Activated CD4-positive, alpha-beta T cell treated with anti-CD3 and anti-CD28 coated beads, Interleukin-2, amount 10 ng/mL, durations not matched to agents 24 days and 14 days (primary cell): Measurements from ENCODE around the gene DPP9. TPM values are rescaled to one million over a fixed set of nuclear protein-coding genes. Genes with fewer than 3 reads are reported as not detected.
A peak's percentile ranks its signal among the peaks of the same experiment; 100 is the strongest.

Experiments used
- DNase-seq: peaks from one replicate; pipeline ENCODE4 v3.0.0; 2022
- H3K27ac Mint-ChIP-seq: one replicate; pipeline ENCODE4 v1.8.0; 2022; ENCODE audit warnings: mild to moderate bottlenecking, mixed read lengths
- H3K27me3 Mint-ChIP-seq: one replicate; pipeline ENCODE4 v1.8.0; 2022; ENCODE audit warnings: mixed read lengths
- H3K36me3 Mint-ChIP-seq: one replicate; pipeline ENCODE4 v1.8.0; 2022; ENCODE audit warnings: low read depth, mild to moderate bottlenecking, mixed read lengths
- H3K4me1 Mint-ChIP-seq: one replicate; pipeline ENCODE4 v1.8.0; 2021; ENCODE audit warnings: mixed read lengths
- H3K4me3 Mint-ChIP-seq: one replicate; pipeline ENCODE4 v1.8.0; 2022; ENCODE audit warnings: mild to moderate bottlenecking, moderate library complexity, mixed read lengths
- H3K9me3 Mint-ChIP-seq: one replicate; pipeline ENCODE4 v1.8.0; 2021; ENCODE audit warnings: mixed read lengths
- intact Hi-C: fragments of 100-400 bp; cut with micrococcal nuclease; formaldehyde crosslinking; loops from one replicate; pipeline ENCODE4 v1.15.1; 2023
- total RNA-seq: library from RNA; stranded (reverse); gene quantifications from 2 replicates; pipeline ENCODE4 v1.2.3, GENCODE V29; 2022

DPP9 gene
- total RNA-seq, 1 donor from 2014 or later, result 95.9 TPM

DNA sequence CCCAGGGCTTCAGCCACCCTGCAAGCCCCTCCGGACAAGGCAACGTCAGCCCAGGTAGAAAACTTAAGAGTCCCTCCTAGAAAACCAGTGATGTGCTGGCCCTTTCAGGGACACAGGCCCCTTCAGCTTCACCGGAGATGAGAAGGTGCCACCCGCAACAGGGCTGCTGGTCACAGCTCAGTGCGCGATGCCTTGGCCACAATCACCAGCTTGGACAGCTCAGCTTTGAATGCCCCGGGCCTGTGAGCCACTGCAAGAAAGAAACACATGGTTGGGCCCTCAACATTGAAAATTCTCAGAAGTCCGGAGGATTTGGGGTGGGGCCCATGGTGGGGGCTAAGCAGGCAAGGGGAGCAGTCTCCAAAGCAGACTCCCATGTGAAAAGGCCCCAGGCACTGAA is 65.8 kb downstream of the DPP9 start:
- Mint-ChIP-seq H3K27me3 (no peaks in the 10 kb centered on the region), H3K4me1 (peaks cover 8% of the 10 kb centered on the region), H3K9me3 (no peaks in the 10 kb centered on the region), H3K27ac (no peak overlapping the region), H3K4me3 (no peak overlapping the region), H3K36me3 (peaks cover 39% of the 10 kb centered on the region)
- intact Hi-C loops, result no loop called here
- no peak for DNase-seq

DNA sequence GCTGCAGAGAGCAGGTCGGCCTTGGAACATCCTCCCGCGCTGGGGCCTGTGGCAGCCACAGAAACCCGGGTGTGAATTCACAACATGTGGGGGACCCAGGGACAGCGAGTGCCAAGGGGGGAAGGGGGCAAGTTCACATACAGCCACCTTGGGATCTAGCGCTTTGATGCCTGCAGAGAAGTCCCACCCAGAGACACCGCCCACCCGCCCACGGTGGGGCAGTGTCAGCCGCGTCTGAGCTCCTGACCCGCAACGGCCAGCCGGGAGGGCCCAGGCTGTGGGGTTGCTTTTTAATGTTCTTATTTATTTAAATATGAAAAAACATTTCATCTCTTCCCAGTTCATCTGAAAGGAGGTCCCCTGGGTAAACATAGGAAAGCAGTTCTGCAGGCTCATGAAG is 66.4 kb downstream of the DPP9 start:
- Mint-ChIP-seq H3K4me3 (no peak overlapping the region), H3K27me3 (no peaks in the 10 kb centered on the region), H3K36me3 (peaks cover 36% of the 10 kb centered on the region), H3K9me3 (no peaks in the 10 kb centered on the region), H3K4me1 (peaks cover 8% of the 10 kb centered on the region), H3K27ac (no peak overlapping the region)
- no peak for DNase-seq
- intact Hi-C loops, result no loop called here

DNA sequence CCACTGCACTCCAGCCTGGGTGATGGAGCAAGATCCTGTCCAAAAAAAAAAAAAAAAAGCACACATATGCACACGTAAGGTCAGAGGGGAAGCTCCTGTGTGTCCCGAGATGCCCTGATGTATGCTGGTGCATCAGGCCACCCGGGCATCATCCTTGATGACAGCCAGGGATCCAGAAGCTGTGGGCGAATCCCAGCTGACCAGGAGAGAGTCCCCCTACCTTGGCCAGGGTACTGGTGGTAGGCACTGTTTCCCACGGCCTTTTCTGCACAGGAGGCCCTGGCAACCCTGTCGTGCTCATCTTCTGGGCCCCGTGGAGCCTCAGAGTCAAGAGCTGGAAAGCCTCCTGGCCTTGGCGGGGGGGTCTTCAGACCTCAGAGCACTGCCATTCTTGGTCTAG is 67.5 kb downstream of the DPP9 start:
- H3K36me3 Mint-ChIP-seq, result peaks cover 28% of the 10 kb centered on the region
- H3K27me3 Mint-ChIP-seq, result no peaks in the 10 kb centered on the region
- no peak overlapping the region for H3K4me3 Mint-ChIP-seq
- H3K4me1 Mint-ChIP-seq, result peaks cover 5% of the 10 kb centered on the region
- no peaks in the 10 kb centered on the region for H3K9me3 Mint-ChIP-seq
- no peak overlapping the region for H3K27ac Mint-ChIP-seq
- no peak for DNase-seq
- intact Hi-C loops, result no loop called here

DNA sequence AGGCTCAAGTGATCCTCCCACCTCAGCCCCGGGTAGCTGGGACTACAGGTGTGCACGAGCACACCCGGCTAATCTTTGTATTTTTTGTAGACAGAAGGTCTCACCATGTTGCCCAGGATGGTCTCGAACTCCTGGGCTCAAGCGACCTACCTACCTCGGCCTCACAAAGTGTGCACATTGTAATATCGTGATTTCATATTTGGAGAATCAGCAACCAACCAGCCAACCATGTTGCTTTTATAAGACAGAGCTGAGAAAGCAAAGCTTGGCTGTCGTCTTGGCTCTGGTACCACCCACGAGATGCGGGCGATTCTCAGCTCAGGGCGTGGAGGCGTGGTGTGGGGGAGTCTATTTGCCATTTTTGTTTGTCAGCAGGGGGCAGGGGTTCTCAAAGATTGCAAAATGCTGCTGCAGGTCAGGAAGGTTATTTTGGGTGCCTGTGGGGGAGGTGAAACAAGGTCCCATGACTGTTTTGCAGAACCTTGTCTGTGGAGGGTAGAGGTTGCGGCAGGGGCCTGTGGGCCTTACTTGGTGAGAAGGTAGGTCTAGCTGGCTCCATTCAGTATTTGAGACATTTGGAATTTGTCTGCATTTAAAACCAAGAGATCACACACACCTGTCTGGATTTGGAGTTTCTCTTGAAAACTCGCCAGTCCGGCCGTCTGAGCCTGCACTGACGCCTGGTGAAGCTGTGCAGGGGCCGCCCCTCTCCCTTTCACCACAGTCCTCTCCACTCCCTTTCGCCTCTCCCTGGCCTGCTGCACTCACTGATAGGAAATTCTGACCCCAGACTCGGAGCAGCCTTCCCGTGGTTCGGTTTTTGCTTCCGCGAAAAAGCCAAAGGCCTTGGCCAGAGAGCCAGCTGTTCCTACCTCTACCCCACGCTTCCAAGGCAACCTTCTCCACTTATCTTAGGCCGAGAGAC is 68.9 kb downstream of the DPP9 start:
- no peak overlapping the region for H3K4me3 Mint-ChIP-seq
- DNase-seq, result no peak
- H3K27me3 Mint-ChIP-seq, result no peaks in the 10 kb centered on the region
- H3K4me1 Mint-ChIP-seq, result peaks cover 5% of the 10 kb centered on the region
- H3K36me3 Mint-ChIP-seq, result peaks cover 23% of the 10 kb centered on the region
- no peaks in the 10 kb centered on the region for H3K9me3 Mint-ChIP-seq
- intact Hi-C loops, result no loop called here
- no peak overlapping the region for H3K27ac Mint-ChIP-seq

DNA sequence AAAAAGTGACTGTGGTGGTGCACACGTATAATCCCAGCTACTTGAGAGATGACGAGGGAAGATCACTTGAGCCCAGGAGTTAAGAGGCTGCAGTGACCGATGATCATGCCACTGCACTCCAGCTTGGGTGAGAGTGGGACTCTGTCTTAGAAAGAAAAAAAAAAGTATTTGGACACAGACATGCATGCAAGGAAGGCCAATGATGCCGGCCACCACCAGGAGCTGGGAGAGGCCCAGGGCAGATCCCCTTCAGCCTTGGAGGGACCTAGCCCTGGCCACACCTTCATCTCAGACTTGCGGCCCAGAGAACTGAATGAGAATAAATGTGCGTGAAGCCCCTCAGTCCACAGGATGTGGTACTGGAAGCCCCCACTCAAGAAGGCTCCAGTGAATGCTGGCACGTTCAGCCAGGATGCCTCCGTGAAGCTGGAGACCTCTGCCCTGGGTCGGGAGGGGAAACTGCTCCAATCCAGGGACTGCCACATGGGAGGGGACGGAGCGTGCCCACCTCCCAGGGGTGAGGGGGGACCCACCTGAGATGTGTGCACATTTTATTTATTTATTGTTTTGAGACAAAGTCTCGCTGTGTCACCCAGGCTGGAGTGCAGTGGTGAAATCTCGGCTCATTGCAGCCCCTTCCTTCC is 69.7 kb downstream of the DPP9 start:
- no peak overlapping the region for H3K4me3 Mint-ChIP-seq
- H3K4me1 Mint-ChIP-seq, result peaks cover 5% of the 10 kb centered on the region
- H3K27me3 Mint-ChIP-seq, result no peaks in the 10 kb centered on the region
- intact Hi-C loops, result no loop called here
- no peaks in the 10 kb centered on the region for H3K9me3 Mint-ChIP-seq
- DNase-seq, result no peak
- H3K27ac Mint-ChIP-seq, result no peak overlapping the region
- peaks cover 20% of the 10 kb centered on the region for H3K36me3 Mint-ChIP-seq

DNA sequence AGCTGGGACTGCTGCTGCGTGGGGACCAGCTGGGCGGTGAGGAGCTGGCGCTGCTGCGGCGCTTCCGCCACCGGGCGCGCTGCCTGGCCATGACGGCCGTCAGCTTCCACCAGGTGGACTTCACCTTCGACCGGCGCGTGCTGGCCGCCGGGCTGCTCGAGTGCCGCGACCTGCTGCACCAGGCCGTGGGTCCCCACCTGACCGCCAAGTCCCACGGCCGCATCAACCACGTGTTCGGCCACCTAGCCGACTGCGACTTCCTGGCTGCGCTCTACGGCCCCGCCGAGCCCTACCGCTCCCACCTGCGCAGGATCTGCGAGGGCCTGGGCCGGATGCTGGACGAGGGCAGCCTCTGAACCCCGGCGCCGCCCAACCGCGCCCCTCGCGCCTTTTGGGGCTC is 71.6 kb downstream of the DPP9 start:
- DNase-seq, result no peak
- Mint-ChIP-seq H3K27ac (no peak overlapping the region), H3K4me3 (no peak overlapping the region), H3K36me3 (peaks cover 13% of the 10 kb centered on the region), H3K9me3 (no peaks in the 10 kb centered on the region), H3K4me1 (peaks cover 5% of the 10 kb centered on the region), H3K27me3 (no peaks in the 10 kb centered on the region)
- intact Hi-C loops, result no loop called here

DNA sequence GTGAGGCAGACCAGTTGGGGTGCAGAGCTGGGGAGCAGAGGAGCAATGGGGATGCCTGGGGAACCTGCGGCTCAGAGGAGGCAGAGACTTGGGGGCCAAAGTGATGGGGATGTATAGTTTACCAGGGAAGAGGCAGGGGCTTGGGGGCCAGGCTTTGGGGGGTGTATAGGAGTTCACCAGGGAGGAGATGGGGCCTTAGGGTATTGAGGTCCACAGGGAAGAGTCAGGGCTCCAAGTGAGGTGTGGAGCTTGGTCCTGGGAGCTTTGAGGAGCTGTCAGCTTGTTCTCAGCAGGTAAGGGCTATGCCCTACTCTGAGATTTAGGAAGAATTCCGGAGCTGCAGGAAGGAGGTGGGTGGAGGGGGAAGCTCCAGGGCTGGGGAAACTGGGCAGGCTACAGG is 73.5 kb downstream of the DPP9 start:
- Mint-ChIP-seq H3K9me3 (no peaks in the 10 kb centered on the region), H3K27me3 (no peaks in the 10 kb centered on the region), H3K27ac (no peak overlapping the region), H3K4me3 (no peak overlapping the region), H3K4me1 (peaks cover 5% of the 10 kb centered on the region), H3K36me3 (peaks cover 17% of the 10 kb centered on the region)
- DNase-seq, result no peak
- intact Hi-C loops, result no loop called here

DNA sequence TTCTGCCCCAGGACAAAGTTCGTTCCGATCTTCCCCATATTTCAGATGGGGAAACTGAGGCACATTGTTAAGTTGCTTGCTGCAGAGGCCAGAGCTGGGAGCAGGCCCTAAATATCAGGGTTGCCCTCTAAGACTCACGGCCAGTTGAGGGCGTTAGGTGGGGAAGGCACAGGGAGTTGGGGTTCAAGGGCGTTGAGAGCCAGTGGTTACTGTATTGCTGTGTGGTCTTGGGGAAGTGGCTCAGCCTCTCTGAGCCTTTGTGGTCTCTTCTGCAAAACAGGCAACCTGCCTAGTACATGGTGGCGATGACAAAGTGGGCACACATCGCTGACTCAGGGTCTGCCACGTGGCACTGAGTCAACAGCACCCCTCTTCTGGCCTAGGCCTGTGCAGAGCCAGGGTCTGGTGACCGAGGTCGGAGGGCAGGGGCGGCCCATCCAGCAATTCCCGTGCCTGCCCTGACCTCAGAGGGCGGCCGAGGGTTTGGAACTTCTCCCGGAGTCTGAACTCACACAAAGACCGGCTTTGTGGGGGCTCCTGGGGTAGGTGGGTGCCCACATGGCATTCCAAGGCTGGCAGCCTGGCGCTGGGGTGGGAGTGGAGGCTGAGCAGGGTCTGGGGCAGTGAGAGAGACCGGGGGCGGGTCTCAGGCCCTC is 74.1 kb downstream of the DPP9 start:
- peaks cover 3% of the 10 kb centered on the region for H3K4me1 Mint-ChIP-seq

DNA sequence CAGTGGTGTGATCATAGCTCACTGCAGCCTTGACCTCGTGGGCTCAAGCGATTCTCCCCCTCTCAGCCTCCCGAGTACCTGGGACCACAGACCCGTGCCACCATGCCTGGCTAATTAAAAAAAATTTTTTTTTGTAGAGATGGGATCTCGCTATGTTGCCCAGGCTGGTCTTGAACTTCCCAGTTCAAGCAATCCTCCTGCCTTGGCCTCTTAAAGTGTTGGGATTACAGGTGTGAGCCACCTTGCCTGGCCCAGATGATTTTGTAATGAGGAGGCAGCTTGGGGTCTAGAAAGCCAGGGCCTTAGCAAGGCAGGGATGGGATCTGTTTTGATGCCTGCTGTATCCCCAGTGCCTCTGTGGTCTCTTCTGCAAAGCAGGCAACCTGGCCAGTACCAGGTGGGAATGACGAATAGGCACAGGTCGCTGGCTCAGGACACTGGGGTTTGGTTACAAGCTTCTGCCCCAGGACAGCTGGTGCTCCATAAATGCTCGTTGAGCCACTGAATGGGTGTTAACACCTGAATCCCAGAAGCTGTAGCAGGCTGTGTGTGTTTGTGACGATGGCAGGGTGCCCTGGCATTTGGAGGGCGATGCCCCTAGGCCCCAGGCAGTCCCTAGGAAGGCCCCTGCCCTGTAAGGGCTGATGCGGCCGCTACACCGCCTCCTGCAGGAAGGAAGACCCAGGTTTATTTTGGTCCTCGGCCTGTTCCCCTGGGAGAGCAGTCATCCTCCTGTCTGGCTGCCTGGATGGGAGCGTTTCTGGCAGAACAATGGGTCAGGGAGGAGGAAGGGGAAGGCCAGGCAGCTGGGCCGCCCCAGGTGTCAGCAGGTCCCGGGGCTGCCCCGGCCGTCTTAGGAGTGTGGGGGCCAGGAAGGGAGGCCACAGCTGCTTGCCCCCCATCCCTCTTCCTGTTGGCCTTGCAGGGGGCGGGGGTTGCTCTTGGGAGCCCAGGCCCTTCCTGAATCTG is 75.7 kb downstream of the DPP9 start:
- no peak overlapping the region for H3K27ac Mint-ChIP-seq
- peaks cover 10% of the 10 kb centered on the region for H3K36me3 Mint-ChIP-seq
- H3K4me1 Mint-ChIP-seq, result peaks cover 1% of the 10 kb centered on the region
- no peaks in the 10 kb centered on the region for H3K27me3 Mint-ChIP-seq
- H3K4me3 Mint-ChIP-seq, result no peak overlapping the region
- no peak for DNase-seq
- intact Hi-C loops, result no loop called here
- no peaks in the 10 kb centered on the region for H3K9me3 Mint-ChIP-seq

More for the DNA sequence above, 74.1 kb downstream of the DPP9 start:
- no peak overlapping the region for H3K4me3 Mint-ChIP-seq
- no peak for DNase-seq
- H3K9me3 Mint-ChIP-seq, result no peaks in the 10 kb centered on the region
- no peaks in the 10 kb centered on the region for H3K27me3 Mint-ChIP-seq
- intact Hi-C loops, result no loop called here
- peaks cover 12% of the 10 kb centered on the region for H3K36me3 Mint-ChIP-seq
- H3K27ac Mint-ChIP-seq, result no peak overlapping the region

DNA sequence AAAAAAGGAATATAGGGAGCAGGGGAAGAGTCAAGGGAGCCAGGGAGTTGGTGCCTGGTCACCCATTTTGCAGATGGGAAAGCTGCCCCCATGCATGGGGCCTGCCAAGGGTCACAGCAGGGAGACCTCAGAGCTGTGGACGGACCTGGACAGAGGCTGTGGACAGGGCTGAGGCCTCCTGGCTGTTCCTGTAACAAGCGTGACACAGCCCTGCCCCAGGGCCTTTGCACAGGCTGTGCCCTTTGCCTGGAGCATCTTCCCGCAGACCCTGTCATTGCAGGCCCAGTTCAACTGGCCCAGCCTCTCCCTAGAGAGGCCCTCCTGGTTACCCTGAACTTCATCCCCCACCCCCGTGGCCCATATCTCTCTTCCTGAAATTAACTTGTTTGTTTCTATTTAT is 77.9 kb downstream of the DPP9 start:
- no peaks in the 10 kb centered on the region for H3K9me3 Mint-ChIP-seq
- H3K36me3 Mint-ChIP-seq, result peaks cover 16% of the 10 kb centered on the region
- no peaks in the 10 kb centered on the region for H3K27me3 Mint-ChIP-seq
- peaks cover 6% of the 10 kb centered on the region for H3K4me1 Mint-ChIP-seq
- intact Hi-C loops, result no loop called here
- H3K27ac Mint-ChIP-seq, result no peak overlapping the region
- no peak overlapping the region for H3K4me3 Mint-ChIP-seq
- no peak for DNase-seq

DNA sequence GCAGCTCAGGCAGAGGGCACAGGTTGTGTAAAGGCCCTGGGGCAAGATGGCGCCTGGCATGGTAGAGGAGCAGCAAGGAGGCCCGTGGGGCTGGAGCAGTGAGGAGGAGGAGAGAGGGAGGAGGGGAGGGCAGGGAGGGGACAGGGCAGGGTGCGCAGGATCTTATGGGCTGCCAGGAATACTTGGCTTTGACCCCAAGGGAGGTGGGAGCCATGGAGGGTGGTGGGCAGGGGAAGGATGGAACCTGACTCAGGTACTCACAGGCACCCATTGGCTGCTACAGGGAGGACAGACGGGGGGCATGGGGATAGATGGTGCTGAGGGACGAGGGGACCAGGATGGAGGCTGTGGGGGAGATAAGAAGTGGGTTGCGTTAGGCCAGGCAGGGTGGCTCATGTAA is 81.0 kb downstream of the DPP9 start:
- no peak overlapping the region for H3K4me3 Mint-ChIP-seq
- no peaks in the 10 kb centered on the region for H3K27me3 Mint-ChIP-seq
- no peak for DNase-seq
- no peaks in the 10 kb centered on the region for H3K9me3 Mint-ChIP-seq
- H3K36me3 Mint-ChIP-seq, result peaks cover 16% of the 10 kb centered on the region
- peaks cover 21% of the 10 kb centered on the region for H3K4me1 Mint-ChIP-seq
- intact Hi-C loops, result no loop called here
- no peak overlapping the region for H3K27ac Mint-ChIP-seq

DNA sequence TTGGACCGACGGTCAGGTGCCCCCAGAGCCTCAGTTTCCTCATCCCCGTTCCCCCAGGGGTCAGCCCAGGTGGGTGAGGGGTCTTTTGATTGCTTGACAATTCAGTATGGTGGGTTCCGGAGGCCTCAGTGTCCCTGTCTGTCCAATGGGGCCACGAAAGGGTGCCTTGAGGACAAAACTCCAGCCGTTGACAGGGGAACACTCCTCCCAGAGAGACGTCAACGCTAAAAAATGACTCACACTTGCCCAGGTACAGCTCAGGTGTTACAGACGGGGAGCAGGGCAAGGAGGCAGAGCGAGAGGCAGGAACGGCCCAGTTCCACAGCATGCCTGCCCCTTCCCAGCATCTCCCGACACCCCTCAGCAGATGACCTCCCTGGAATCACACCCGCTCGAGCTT is 82.5 kb downstream of the DPP9 start:
- Mint-ChIP-seq H3K4me1 (peaks cover 28% of the 10 kb centered on the region), H3K27me3 (no peaks in the 10 kb centered on the region), H3K36me3 (peaks cover 14% of the 10 kb centered on the region), H3K27ac (no peak overlapping the region), H3K4me3 (peak overlapping the region; percentile 55), H3K9me3 (no peaks in the 10 kb centered on the region)
- intact Hi-C loops, result no loop called here
- no peak for DNase-seq

DNA sequence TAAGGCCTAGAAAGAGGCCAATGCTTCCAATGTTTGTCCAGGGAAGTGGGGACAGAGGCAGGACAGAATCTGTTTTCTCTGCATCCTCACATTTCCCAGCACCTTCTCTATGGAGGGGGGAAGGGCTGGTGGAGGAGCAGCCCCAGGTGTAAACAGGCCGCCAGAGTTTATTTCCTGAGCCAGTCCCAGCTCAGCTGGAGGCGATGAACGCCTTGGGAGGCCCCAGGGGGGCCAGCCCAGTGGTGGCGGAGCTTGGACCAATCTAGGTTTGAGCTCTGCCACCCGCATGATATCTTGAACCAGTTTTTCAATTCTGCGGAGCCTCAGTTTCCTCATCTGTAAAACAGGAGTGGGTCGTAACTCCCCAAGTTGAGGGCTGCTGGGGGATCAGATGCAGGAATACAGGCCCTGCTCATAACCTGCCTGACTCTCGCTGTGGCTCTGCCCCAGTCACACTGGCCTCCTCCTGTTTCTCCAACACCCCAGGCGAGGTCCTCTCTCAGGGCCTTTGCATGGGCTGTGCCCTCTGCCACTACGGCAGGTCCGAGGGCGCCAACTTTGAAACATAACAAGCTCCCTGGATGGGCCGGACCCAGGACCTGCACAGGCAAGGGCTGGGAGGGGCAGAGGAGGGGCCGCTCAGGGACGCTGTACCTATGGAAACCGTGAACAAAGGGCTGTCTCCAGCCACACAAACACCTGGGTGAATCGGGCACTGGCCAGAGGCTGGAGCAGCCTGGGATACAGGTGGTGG is 83.2 kb downstream of the DPP9 start:
- Mint-ChIP-seq H3K4me3 (peak overlapping the region; percentile 100), H3K36me3 (peaks cover 11% of the 10 kb centered on the region), H3K4me1 (peaks cover 28% of the 10 kb centered on the region), H3K27ac (peak overlapping the region; percentile 74), H3K27me3 (no peaks in the 10 kb centered on the region), H3K9me3 (no peaks in the 10 kb centered on the region)
- intact Hi-C loops, result no loop called here
- DNase-seq, result no peak
